Mucosa of descending colon (tissue), 3 donors: ENCODE measurements around the gene PWWP2A. TPM values are rescaled to one million over a fixed set of nuclear protein-coding genes. Genes with fewer than 3 reads are reported as not detected.
A peak's percentile ranks its signal among the peaks of the same experiment; 100 is the strongest.

ENCODE experiments used
- ATAC-seq: fragments of 200-7000 bp; cut with Tn5 transposase; one replicate; pipeline ENCODE4 v1.9.1; 2020; ENCODE audit warnings: mild to moderate bottlenecking, moderate library complexity
- DNase-seq, 3 donors: peaks; one replicate each; pipeline ENCODE4 v3.0.0-alpha.2; 2020
- H3K36me3 ChIP-seq: fragments of 200-600 bp; one replicate; pipeline ENCODE4 v1.8.0; 2021; ENCODE audit warnings: low read depth, mild to moderate bottlenecking
- H3K4me1 ChIP-seq: fragments of 200-600 bp; one replicate; pipeline ENCODE4 v1.8.0; 2021; ENCODE audit warnings: low read depth, mild to moderate bottlenecking
- H3K4me3 ChIP-seq: fragments of 200-600 bp; one replicate; pipeline ENCODE4 v1.8.0; 2021; ENCODE audit warnings: mild to moderate bottlenecking
- H3K9me3 ChIP-seq: fragments of 200-600 bp; one replicate; pipeline ENCODE4 v1.8.0; 2021; ENCODE audit warnings: mild to moderate bottlenecking
- intact Hi-C, 2 donors: fragments of 100-400 bp; cut with DNase I in 1 of 2; cut with micrococcal nuclease in 1 of 2; formaldehyde crosslinking; loops; one replicate each; pipeline versions ENCODE4 v1.11.0 to v1.11.1; 2022; cut with DNase I, micrococcal nuclease
- total RNA-seq, 3 donors: library from RNA; stranded (reverse); fragmentation: NEBNext Ultra II Directional in 2 of 3; extraction: Animal tissue kit (Norgen Biotek cat#: 25700) in 2 of 3; gene quantifications; one replicate each; pipeline versions ENCODE4 v1.2.1 to v1.2.4, GENCODE V29; 2021 to 2023
- TF ChIP-seq, protein P1 (sequence below): fragments of 200-600 bp; IDR thresholded peaks from one replicate; pipeline ENCODE4 v1.8.0; 2022; ENCODE audit warnings: antibody characterized with exemption, mild to moderate bottlenecking
- donor health status: DM: no; HTN: no; CAD: no; lungs with moderate emphysema.
- donor health status: DM: no; HTN: no; CAD: no.
- donor health status: DM: no; HTN: yes; CAD: no.

PWWP2A gene
- total RNA-seq, 3 donors from 2014 or later = 37.6 to 52.8 (median 41.3) TPM

DNA sequence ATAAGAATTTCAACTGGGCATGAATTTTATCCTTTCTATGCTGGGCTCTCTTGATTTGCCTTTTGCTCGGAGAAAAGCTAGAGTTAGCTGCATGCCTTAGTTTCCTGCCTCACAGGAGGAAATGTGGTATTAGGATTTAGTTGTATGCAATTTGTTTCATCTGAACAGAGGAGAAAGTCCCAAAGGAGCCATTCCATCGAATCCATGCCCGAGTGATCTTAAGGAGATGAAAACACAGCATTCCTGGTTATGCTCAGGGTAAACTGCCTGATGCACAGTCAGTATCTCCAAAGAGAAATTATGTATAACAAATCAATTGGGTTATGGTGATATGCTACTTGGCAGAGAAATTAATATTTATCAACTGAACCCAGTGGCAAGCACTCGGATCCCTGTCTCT is 59.2 kb downstream of the PWWP2A start:
- TF ChIP-seq, protein P1, sequence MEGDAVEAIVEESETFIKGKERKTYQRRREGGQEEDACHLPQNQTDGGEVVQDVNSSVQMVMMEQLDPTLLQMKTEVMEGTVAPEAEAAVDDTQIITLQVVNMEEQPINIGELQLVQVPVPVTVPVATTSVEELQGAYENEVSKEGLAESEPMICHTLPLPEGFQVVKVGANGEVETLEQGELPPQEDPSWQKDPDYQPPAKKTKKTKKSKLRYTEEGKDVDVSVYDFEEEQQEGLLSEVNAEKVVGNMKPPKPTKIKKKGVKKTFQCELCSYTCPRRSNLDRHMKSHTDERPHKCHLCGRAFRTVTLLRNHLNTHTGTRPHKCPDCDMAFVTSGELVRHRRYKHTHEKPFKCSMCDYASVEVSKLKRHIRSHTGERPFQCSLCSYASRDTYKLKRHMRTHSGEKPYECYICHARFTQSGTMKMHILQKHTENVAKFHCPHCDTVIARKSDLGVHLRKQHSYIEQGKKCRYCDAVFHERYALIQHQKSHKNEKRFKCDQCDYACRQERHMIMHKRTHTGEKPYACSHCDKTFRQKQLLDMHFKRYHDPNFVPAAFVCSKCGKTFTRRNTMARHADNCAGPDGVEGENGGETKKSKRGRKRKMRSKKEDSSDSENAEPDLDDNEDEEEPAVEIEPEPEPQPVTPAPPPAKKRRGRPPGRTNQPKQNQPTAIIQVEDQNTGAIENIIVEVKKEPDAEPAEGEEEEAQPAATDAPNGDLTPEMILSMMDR = no peak
- no peak overlapping the region for H3K4me3 ChIP-seq
- ATAC-seq = no peak
- H3K36me3 ChIP-seq = no peaks in the 10 kb centered on the region
- no peaks in the 10 kb centered on the region for H3K4me1 ChIP-seq
- intact Hi-C loops = no loop called here
- H3K9me3 ChIP-seq = no peaks in the 10 kb centered on the region
- DNase-seq = no peak

DNA sequence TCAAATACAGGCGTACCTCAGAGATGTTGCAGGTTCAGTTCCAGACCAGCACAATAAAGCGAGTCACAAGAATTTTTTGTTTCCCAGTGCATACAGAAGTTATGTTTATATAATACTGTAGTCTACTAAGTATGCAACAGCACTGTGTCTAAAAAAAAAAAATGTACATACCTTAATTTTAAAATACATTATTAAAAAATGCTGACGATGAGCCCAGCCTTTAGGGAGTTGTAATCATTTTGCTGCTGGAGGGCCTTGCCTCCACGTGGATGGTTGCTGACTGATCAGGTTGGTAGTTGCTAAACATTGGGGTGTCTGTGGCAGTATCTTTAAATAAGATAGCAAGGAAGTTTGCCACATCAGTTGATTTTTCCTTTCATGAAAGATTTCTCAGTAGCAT is 62.0 kb downstream of the PWWP2A start:
- ATAC-seq = no peak

DNA sequence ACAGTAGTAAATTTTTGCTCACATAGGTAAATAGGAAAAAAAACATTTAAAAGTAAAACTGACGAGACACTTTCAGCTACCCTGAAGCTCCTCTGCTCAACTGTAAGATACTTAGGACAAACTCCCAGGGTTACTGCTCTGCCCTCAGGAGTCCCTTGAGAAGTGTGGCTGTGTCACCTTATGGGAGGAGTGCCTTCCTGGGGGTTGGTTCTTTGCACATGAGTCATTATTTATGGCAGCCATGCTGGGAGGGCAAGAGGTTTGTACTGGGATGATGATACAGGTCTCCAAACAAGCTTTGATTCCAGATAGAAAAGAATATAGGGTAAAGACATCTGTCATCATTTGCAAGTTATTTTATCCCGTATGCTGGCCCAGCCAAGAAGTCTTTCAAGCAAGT is 64.4 kb downstream of the PWWP2A start:
- TF ChIP-seq, protein P1 = no peak
- DNase-seq (peak in 1 of 3 donors; percentile 59), ATAC-seq (peak; percentile 100)
- intact Hi-C loops = no loop called here
- no peaks in the 10 kb centered on the region for H3K9me3 ChIP-seq
- H3K4me3 ChIP-seq = no peak overlapping the region
- no peaks in the 10 kb centered on the region for H3K36me3 ChIP-seq
- no peaks in the 10 kb centered on the region for H3K4me1 ChIP-seq

More for the DNA sequence above, 62.0 kb downstream of the PWWP2A start:
- no peak for DNase-seq
- Histone ChIP-seq H3K4me1 (no peaks in the 10 kb centered on the region), H3K36me3 (no peaks in the 10 kb centered on the region), H3K9me3 (no peaks in the 10 kb centered on the region), H3K4me3 (no peak overlapping the region)
- TF ChIP-seq, protein P1 = no peak
- intact Hi-C loops = no loop called here

DNA sequence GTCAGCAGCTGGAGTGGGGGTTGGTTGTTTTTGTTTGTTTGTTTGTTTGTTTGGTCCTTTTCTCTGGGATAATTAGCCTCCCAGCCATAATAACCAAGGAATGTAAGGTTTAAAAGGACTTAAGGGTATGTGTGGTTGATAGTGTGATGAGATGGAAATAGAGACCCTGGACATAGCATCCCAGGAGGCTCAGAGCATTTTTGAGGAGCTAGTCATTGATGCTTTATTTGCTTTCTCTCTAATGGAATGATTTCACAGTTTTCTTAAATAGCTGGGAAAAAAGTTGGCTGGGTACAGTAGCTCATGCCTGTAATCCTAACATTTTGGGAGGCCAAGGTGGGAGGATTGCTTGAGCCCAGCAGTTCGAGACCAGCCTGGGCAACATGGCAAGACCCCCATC is 65.2 kb downstream of the PWWP2A start:
- Histone ChIP-seq H3K36me3 (no peaks in the 10 kb centered on the region), H3K9me3 (no peaks in the 10 kb centered on the region), H3K4me3 (no peak overlapping the region), H3K4me1 (no peaks in the 10 kb centered on the region)
- intact Hi-C loops = no loop called here
- DNase-seq (no peak), ATAC-seq (no peak)
- TF ChIP-seq, protein P1 = no peak

DNA sequence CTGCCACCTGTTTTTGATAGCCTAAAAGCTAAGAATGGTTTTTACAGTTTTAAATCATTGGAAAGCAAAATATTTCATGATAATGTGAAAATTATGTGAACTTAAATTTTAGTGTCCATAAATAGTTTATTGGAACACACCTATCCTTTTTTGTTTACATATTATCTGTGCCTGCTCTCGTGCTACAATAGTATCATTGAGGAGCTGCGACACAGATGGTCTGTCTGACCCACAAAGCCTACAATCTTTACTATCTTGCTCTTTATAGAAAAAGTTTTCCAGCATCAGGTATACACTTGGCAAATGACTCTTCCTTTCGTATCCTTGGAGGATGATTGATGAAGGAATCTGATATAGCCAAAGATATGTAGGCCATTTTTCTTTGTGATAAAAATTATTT is 70.2 kb downstream of the PWWP2A start:
- H3K4me3 ChIP-seq = no peak overlapping the region
- H3K4me1 ChIP-seq = no peaks in the 10 kb centered on the region
- TF ChIP-seq, protein P1 = no peak
- no peaks in the 10 kb centered on the region for H3K9me3 ChIP-seq
- DNase-seq (no peak), ATAC-seq (peak; percentile 48)
- H3K36me3 ChIP-seq = no peaks in the 10 kb centered on the region
- intact Hi-C loops = no loop called here

DNA sequence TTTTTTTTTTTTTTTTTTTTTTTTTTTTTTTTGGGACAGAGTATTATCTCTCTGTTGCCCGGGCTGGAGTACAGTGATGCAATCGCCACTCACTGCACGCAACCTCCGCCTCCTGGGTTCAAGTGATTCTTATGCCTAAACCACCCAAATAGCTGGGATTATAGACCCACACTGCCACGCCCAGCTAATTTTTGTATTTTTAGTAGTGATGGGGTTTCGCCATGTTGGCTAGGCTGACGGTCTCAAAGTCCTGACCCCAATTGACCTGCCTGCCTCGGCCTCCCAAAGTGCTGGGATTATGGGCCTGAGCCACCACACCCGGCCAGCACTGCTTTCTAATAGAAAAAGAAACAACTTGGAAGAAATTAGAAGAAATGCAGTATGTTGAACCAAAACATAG is 71.1 kb downstream of the PWWP2A start:
- intact Hi-C loops = no loop called here
- TF ChIP-seq, protein P1 = no peak
- Histone ChIP-seq H3K4me3 (no peak overlapping the region), H3K36me3 (no peaks in the 10 kb centered on the region), H3K9me3 (no peaks in the 10 kb centered on the region), H3K4me1 (no peaks in the 10 kb centered on the region)
- no peak for ATAC-seq
- no peak for DNase-seq
